OCI-LY3 (cell line): ENCODE measurements around the gene ATP1B1.

Experiments
- CTCF ChIP-seq: fragments of 200-600, 300-600 bp; sonication (generic); IDR thresholded peaks from 2 replicates; pipeline ENCODE4 v1.5.1; 2014; ENCODE audit warnings: antibody characterized with exemption, low read length, low read depth
- EZH2phosphoT487 ChIP-seq: fragments of 200-600 bp; shearing (Covaris generic); IDR thresholded peaks from 2 replicates; pipeline ENCODE4 v1.6.1; 2018; ENCODE audit warnings: antibody characterized with exemption, mixed run types, low read depth

GRCh38 chr1:169090308-169090899 lies 16.1 kb upstream of the ATP1B1 start:
- no peak for TF ChIP-seq CTCF
- no peak for TF ChIP-seq EZH2phosphoT487
